Activated CD4-positive, alpha-beta T cell treated with anti-CD3 and anti-CD28 coated beads for 36 hours (primary cell): Measurements from ENCODE around the gene DNAJC4. TPM values are rescaled to one million over a fixed set of nuclear protein-coding genes. Genes with fewer than 3 reads are reported as not detected.

Experiments
- ATAC-seq: fragments of 200-7000 bp; cut with Tn5 transposase; one replicate; pipeline ENCODE4 v1.10.0; 2021; ENCODE audit warnings: mild to moderate bottlenecking, moderate library complexity
- CTCF ChIA-PET: fragments of 350-600 bp; sonication (Branson Sonifier 250); formaldehyde crosslinking; loops from one replicate; lab custom pipeline; 2021; ENCODE audit warnings: antibody characterized with exemption; lab: Charles Lee
- POLR2A ChIA-PET: fragments of 350-600 bp; sonication (Branson Sonifier 250); formaldehyde crosslinking; loops from one replicate; lab custom pipeline; 2021; ENCODE audit warnings: antibody characterized with exemption, inconsistent platforms; lab: Charles Lee
- DNase-seq: peaks from one replicate; pipeline ENCODE4 v3.0.0-alpha.2; 2020
- H3K27ac Mint-ChIP-seq: one replicate; pipeline ENCODE4 v1.8.0; 2021; ENCODE audit warnings: mixed read lengths
- H3K27me3 Mint-ChIP-seq: one replicate; pipeline ENCODE4 v1.8.0; 2021; ENCODE audit warnings: mixed read lengths
- H3K36me3 Mint-ChIP-seq: one replicate; pipeline ENCODE4 v1.8.0; 2021; ENCODE audit warnings: low read depth, mixed read lengths
- H3K4me1 Mint-ChIP-seq: one replicate; pipeline ENCODE4 v1.8.0; 2021; ENCODE audit warnings: mixed read lengths
- H3K4me3 Mint-ChIP-seq: one replicate; pipeline ENCODE4 v1.8.0; 2021; ENCODE audit warnings: mild to moderate bottlenecking, moderate library complexity, mixed read lengths
- H3K9me3 Mint-ChIP-seq: one replicate; pipeline ENCODE4 v1.8.0; 2021; ENCODE audit warnings: low read depth, mixed read lengths
- intact Hi-C, 2 experiments: fragments of 100-400 bp; cut with DNase I in 1 of 2; cut with micrococcal nuclease in 1 of 2; formaldehyde crosslinking; loops; one replicate each; pipeline versions ENCODE4 v1.14.2 to v1.15.1; 2022 to 2024; cut with DNase I, micrococcal nuclease
- total RNA-seq, 2 experiments: library from RNA; stranded (reverse); gene quantifications; one replicate each; pipeline ENCODE4 v1.2.3, GENCODE V29; 2021

The DNAJC4 gene
- total RNA-seq, 2 experiments from 2014 or later, result 21.9 to 23.1 TPM

DNA sequence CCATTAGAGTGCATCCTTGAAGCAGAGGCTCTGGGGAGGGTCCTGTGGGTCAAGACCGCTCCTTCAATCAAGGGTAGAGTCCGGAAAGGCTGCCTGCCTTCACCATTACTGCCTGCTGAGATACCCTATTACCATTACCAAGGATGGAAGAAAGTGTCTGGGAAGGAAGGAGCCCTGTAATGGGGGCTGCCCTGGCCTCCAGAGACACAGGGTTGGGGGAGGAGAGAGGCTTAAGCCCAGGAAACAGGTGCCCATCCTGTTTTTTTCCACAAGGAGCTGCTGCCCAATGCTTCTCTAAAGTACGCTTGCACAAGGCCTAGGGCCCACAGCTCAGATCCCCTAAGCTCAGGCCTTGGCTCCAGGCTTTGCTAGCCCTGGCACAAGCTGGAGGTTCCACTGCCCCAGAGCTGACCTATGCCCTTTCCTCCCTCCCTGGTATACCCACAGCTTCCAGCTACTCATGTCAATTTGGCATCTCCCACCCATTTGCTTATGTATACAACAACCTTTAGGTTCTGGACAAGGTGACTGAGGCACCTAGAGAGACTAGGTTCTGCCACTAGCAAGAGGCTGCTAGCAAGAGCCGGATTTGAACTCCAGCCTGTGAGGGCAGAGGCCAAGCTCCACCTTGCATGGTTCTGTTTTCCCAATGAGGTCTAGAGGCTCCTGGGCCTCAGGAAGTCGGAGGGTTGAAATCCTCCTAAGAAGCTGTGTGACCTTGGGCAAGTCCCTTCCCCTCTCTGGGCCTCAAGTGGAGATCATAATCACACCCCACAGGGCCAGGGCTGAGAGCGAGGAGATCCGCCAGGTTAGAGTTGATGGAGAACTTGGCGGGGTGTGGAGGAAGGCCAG lies 19.4 kb downstream of the DNAJC4 start:
- intact Hi-C loops, result loop anchor here (1.0 to 10.0 kb wide), 3 partner anchors 45 to 1645 kb away; partner anchors contain the start of genes MTA2 (in 1 of the 2), TM7SF2 (in 1 of the 2) and ZNHIT2 (in 1 of the 2)
- H3K4me3 Mint-ChIP-seq, result no peak overlapping the region
- ChIA-PET POLR2A (no interaction called here), CTCF (interaction anchor here (0.5 to 3.2 kb wide), 16 partner anchors 8 to 1461 kb away, joined by 3 to 20 read pairs (median 4); partner anchors contain the start of genes CATSPERZ, ESRRA, FERMT3 and FKBP2)
- peaks cover 15% of the 10 kb centered on the region for H3K4me1 Mint-ChIP-seq
- H3K27me3 Mint-ChIP-seq, result no peaks in the 10 kb centered on the region
- peaks cover 5% of the 10 kb centered on the region for H3K36me3 Mint-ChIP-seq
- ATAC-seq (no peak), DNase-seq (no peak)
- no peak overlapping the region for H3K27ac Mint-ChIP-seq
- H3K9me3 Mint-ChIP-seq, result no peaks in the 10 kb centered on the region

DNA sequence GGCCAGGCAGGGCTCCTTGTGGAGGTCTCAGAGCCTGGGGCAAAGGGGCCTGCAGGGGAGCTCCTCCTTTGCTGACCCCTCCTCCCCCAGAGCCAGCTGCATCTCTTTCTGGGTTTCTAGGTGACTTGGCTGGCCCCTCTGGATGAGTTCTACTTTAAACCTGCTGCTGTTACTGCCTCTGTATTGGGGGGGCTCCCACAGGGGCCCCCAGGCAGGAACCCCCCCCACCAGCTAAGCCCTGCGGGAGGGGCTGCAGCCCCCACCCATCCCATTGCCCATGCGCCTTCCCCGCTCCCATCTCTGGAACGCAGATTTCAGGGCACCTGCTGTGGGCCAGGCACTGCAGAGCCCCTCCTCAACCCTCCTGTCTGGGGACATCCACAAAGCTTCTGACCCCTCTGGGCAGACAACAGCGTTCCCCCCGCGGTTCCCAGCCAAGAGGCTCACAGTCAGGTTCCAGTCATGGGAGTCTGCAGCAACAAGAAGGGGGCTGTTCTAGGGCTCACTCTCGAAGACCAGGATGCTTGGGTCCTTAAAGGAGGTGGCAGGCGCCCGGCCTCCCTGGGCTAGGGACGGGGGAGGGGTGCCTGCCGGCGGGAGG lies 20.2 kb downstream of the DNAJC4 start:
- Mint-ChIP-seq H3K4me1 (peaks cover 15% of the 10 kb centered on the region), H3K4me3 (peak overlapping the region; percentile 71), H3K27ac (no peak overlapping the region), H3K9me3 (no peaks in the 10 kb centered on the region), H3K27me3 (no peaks in the 10 kb centered on the region), H3K36me3 (peaks cover 5% of the 10 kb centered on the region)
- POLR2A ChIA-PET, result no interaction called here
- ATAC-seq, result no peak
- CTCF ChIA-PET, result interaction anchor here (0.5 to 3.2 kb wide), 16 partner anchors 9 to 443 kb away, joined by 3 to 20 read pairs (median 4); partner anchors contain the start of genes CATSPERZ, ESRRA, FERMT3 and FKBP2
- DNase-seq, result no peak
- intact Hi-C loops, result loop anchor here (1.0 kb wide), 4 partner anchors 19 to 54 kb away; partner anchors contain the start of gene GPR137 (in 1 of the 2)

- Mint-ChIP-seq H3K27ac (no peak within 1 kb of the TSS), H3K27me3 (no peaks in the 10 kb centered on the region)
Measured at GRCh38 chr11:64251016-64251752, 20.8 kb downstream of the DNAJC4 start, which contains the start of gene PLCB3. PLCB3 (plus strand) TSS chr11:64251530; CDS start chr11:64251650, 120 bp downstream.

GRCh38 chr11:64251753-64252002 lies 21.3 kb downstream of the DNAJC4 start:
- H3K4me1 Mint-ChIP-seq, result peaks cover 15% of the 10 kb centered on the region
- DNase-seq (no peak), ATAC-seq (no peak)
- POLR2A ChIA-PET, result interaction anchor here (0.6 kb wide), 1 partner anchor 66 kb away, joined by 3 read pairs; the partner anchor contains the start of genes PRDX5 and TRMT112
- H3K36me3 Mint-ChIP-seq, result no peaks in the 10 kb centered on the region
- H3K27me3 Mint-ChIP-seq, result no peaks in the 10 kb centered on the region
- CTCF ChIA-PET, result interaction anchor here (0.6 to 3.2 kb wide), 11 partner anchors 10 to 1424 kb away, joined by 3 to 16 read pairs (median 5); partner anchors contain the start of genes ESRRA and FKBP2
- no peaks in the 10 kb centered on the region for H3K9me3 Mint-ChIP-seq
- peak overlapping the region; percentile 84 for H3K4me3 Mint-ChIP-seq
- H3K27ac Mint-ChIP-seq, result no peak overlapping the region
- intact Hi-C loops, result loop anchor here (1.0 kb wide), 3 partner anchors 18 to 53 kb away; partner anchors contain the start of gene GPR137 (in 1 of the 2)

More at GRCh38 chr11:64251016-64251752, 20.8 kb downstream of the DNAJC4 start, which contains the start of gene PLCB3:
- ChIA-PET POLR2A (no interaction called here), CTCF (interaction anchor here (0.6 to 3.2 kb wide), 15 partner anchors 10 to 1423 kb away, joined by 3 to 20 read pairs (median 5); partner anchors contain the start of genes ESRRA and FKBP2)
- DNase-seq (peak; percentile 78), ATAC-seq (peak; percentile 62)
- H3K9me3 Mint-ChIP-seq, result no peaks in the 10 kb centered on the region
- H3K4me3 Mint-ChIP-seq, result peak within 1 kb of the TSS; percentile 84
- peaks cover 15% of the 10 kb centered on the region for H3K4me1 Mint-ChIP-seq
- intact Hi-C loops, result loop anchor here (1.0 kb wide), 3 partner anchors 18 to 53 kb away; partner anchors contain the start of gene GPR137 (in 1 of the 2)
- H3K36me3 Mint-ChIP-seq, result no peaks in the 10 kb centered on the region

DNA sequence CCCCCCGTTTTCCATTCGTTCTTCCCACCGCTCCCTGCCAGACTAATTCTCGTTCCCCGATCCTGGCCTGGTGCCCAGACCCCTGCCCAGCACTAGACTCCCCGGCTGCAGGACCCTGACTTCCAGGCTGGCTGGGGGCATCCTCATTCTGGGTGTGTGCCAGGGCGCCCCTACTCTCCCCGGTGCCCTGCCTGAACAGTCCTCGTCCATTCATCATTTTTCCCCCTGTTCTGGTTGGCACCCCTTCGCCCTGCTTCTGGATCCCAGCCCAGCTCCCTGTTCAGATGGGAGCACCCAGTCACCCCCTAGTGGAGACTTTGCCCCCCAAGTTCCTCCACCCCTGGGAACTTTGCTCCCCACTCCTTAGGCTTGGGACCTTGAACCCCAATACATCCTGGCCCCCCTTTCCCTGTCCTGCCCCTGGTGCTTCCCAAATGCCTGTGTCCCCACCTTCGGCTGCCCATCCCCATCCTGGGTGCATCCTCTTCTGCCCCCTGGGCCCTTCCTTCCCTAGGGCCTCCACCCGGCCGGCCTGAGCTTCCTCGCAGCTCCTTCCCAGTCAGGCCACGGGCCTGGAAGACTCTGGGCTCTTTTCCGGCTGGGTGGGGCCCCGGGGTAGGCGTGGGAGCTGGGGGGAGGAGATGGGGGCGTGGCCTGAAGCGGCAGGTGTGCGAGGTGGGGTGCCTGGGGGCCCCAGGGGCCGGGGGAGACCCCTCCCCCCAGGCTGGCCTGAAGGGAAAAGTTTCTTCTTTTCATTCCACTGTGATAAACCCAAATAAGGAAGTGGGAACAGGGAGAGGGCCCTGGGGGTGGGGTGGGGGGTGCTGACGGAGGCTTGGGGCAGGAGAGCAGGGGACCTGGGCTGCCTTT lies 21.9 kb downstream of the DNAJC4 start:
- CTCF ChIA-PET, result interaction anchor here (0.5 to 3.2 kb wide), 15 partner anchors 10 to 1774 kb away, joined by 3 to 16 read pairs (median 3); partner anchors contain the start of genes CATSPER1, ESRRA and FKBP2
- H3K27me3 Mint-ChIP-seq, result no peaks in the 10 kb centered on the region
- ATAC-seq (no peak), DNase-seq (peak; percentile 52)
- no peaks in the 10 kb centered on the region for H3K9me3 Mint-ChIP-seq
- H3K27ac Mint-ChIP-seq, result no peak overlapping the region
- peak overlapping the region; percentile 84 for H3K4me3 Mint-ChIP-seq
- intact Hi-C loops, result no loop called here
- POLR2A ChIA-PET, result interaction anchor here (0.6 kb wide), 1 partner anchor 65 kb away, joined by 3 read pairs; the partner anchor contains the start of genes PRDX5 and TRMT112
- peaks cover 13% of the 10 kb centered on the region for H3K4me1 Mint-ChIP-seq
- no peaks in the 10 kb centered on the region for H3K36me3 Mint-ChIP-seq

DNA sequence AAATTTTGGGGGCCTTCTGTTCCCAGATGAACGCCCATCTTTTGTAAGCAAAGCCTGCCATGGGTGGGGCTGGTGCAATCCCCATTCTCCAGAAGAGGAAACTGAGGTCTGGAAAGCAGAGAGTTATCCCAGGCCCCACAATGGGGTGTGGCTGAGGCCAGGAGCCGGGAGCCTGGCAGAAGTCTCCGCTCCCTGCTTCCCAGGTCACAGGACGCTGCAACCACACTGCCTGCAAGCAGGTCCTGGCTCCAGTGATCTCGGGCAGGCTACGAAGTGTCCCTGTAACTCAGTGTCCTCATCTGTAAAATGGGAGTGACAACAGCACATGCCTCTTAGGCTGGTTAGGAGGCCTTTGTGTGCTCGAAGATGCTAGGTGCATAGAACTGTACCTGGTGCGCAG lies 22.7 kb downstream of the DNAJC4 start:
- ATAC-seq, result no peak
- ChIA-PET POLR2A (no interaction called here), CTCF (interaction anchor here (0.7 to 1.4 kb wide), 4 partner anchors 10 to 640 kb away, joined by 3 to 8 read pairs (median 3); partner anchors contain the start of gene FERMT3)
- no peaks in the 10 kb centered on the region for H3K36me3 Mint-ChIP-seq
- H3K9me3 Mint-ChIP-seq, result no peaks in the 10 kb centered on the region
- DNase-seq, result no peak
- peaks cover 13% of the 10 kb centered on the region for H3K4me1 Mint-ChIP-seq
- H3K27me3 Mint-ChIP-seq, result no peaks in the 10 kb centered on the region
- H3K4me3 Mint-ChIP-seq, result peak overlapping the region; percentile 84
- H3K27ac Mint-ChIP-seq, result no peak overlapping the region
- intact Hi-C loops, result no loop called here

DNA sequence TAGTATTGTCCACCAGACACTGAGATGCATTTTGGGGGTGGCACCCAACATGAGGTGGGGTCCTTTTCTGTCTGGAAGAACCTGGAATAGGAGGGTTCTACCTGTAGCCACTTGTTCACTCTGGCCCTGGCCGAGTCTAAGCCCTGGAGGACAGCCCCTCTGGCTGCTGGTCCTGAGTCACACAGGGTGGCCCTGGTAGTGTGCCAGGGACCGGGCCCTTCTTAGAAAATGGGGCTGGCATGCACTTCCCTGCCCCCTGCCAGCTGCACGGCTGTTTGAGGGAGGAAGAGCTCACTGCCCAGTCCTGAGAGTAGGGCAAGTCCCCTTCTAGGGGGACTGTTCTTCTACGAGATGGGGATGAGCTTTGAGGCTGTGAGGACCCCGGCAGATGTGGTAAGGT lies 23.1 kb downstream of the DNAJC4 start:
- H3K27me3 Mint-ChIP-seq, result no peaks in the 10 kb centered on the region
- peak overlapping the region; percentile 84 for H3K4me3 Mint-ChIP-seq
- DNase-seq, result no peak
- H3K9me3 Mint-ChIP-seq, result no peaks in the 10 kb centered on the region
- ChIA-PET CTCF (interaction anchor here (1.2 to 1.3 kb wide), 2 partner anchors 14 to 46 kb away, joined by 3 read pairs; partner anchors contain the start of gene FERMT3), POLR2A (no interaction called here)
- H3K27ac Mint-ChIP-seq, result no peak overlapping the region
- intact Hi-C loops, result no loop called here
- ATAC-seq, result no peak
- H3K36me3 Mint-ChIP-seq, result no peaks in the 10 kb centered on the region
- peaks cover 13% of the 10 kb centered on the region for H3K4me1 Mint-ChIP-seq

- intact Hi-C loops, result no loop called here
Measured at GRCh38 chr11:64254326-64254725, 24.0 kb downstream of the DNAJC4 start.

DNA sequence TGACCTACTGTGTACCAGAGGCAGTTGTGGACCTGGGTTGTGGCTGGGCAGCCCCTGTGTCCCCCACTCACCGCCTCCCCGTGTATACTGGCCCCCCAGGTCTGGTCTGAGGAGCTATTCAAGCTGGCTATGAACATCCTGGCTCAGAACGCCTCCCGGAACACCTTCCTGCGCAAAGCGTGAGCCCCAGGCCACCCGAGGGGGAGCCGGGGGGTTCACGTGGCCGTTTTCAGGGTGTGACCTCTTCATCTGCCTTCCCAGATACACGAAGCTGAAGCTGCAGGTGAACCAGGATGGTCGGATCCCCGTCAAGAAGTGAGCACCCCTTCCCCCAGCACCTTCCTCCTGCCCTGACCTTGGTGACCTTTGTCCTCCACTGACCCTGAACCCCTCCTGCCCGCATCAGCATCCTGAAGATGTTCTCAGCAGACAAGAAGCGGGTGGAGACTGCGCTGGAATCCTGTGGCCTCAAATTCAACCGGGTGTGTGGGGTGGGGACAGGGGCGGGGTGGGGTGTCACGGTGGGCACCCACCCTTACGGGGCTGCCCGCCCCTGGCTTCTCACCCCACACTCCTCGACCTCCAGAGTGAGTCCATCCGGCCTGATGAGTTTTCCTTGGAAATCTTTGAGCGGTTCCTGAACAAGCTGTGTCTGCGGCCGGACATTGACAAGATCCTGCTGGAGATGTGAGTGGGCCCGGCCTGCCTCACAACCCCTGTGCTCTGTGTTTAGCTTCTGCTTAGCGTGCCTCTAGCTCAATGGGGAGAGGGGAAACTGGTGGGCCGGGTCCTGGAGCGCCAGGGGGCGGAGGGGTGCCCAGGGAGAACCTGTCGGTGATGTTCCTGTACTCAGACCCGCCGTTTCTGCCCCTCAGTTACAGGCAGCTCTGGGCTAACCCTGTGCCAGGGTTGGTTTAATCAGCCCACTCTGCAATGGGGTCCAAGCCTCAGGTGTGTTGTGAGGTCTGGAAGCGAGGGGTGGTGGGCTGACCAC lies 25.1 kb downstream of the DNAJC4 start:
- H3K9me3 Mint-ChIP-seq, result no peaks in the 10 kb centered on the region
- H3K27ac Mint-ChIP-seq, result no peak overlapping the region
- H3K4me1 Mint-ChIP-seq, result peaks cover 20% of the 10 kb centered on the region
- H3K27me3 Mint-ChIP-seq, result no peaks in the 10 kb centered on the region
- CTCF ChIA-PET, result interaction anchor here (0.6 to 1.2 kb wide), 3 partner anchors 12 to 488 kb away, joined by 3 read pairs; no protein-coding TSS in a partner anchor
- DNase-seq, result no peak
- H3K4me3 Mint-ChIP-seq, result no peak overlapping the region
- POLR2A ChIA-PET, result interaction anchor here (1.0 kb wide), 1 partner anchor 66 kb away, joined by 5 read pairs; no protein-coding TSS in a partner anchor
- no peak for ATAC-seq
- peaks cover 6% of the 10 kb centered on the region for H3K36me3 Mint-ChIP-seq
- intact Hi-C loops, result no loop called here

More at GRCh38 chr11:64254326-64254725, 24.0 kb downstream of the DNAJC4 start:
- ATAC-seq, result no peak
- no peak overlapping the region for H3K27ac Mint-ChIP-seq
- CTCF ChIA-PET, result interaction anchor here (1.2 to 1.3 kb wide), 2 partner anchors 14 to 47 kb away, joined by 3 read pairs; partner anchors contain the start of gene FERMT3
- no peaks in the 10 kb centered on the region for H3K27me3 Mint-ChIP-seq
- no peak overlapping the region for H3K4me3 Mint-ChIP-seq
- H3K4me1 Mint-ChIP-seq, result peaks cover 13% of the 10 kb centered on the region
- peaks cover 2% of the 10 kb centered on the region for H3K36me3 Mint-ChIP-seq
- no peaks in the 10 kb centered on the region for H3K9me3 Mint-ChIP-seq
- no peak for DNase-seq
- POLR2A ChIA-PET, result interaction anchor here (1.0 kb wide), 1 partner anchor 65 kb away, joined by 5 read pairs; no protein-coding TSS in a partner anchor
